Left lung (tissue), 10 donors: ENCODE data around the gene SCUBE2. TPM values are rescaled to one million over a fixed set of nuclear protein-coding genes. Genes with fewer than 3 reads are reported as not detected.
A peak's percentile ranks its signal among the peaks of the same experiment; 100 is the strongest.
"Not testable (repeated sequence)": the region's sequence is repeated elsewhere in the genome, so short reads cannot be mapped to it uniquely, and the experiment has no call there.

Experiments
- ATAC-seq: fragments of 200-7000 bp; cut with Tn5 transposase; one replicate; pipeline ENCODE4 v1.9.1; 2020; ENCODE audit warnings: moderate library complexity
- DNase-seq, 4 donors: peaks; one replicate each; pipeline ENCODE4 v3.0.0-alpha.2; 2013 to 2020
- H3K27ac ChIP-seq, 2 donors: fragments of 200-600 bp; sonication (generic) in 1 of 2; one replicate each; pipeline versions ENCODE4 v1.5.0 to v1.8.0; 2020 to 2021
- H3K27me3 ChIP-seq, 2 donors: fragments of 200-600 bp; sonication (generic) in 1 of 2; one replicate each; pipeline versions ENCODE4 v1.5.0 to v1.8.0; 2020 to 2021
- H3K36me3 ChIP-seq, 2 donors: fragments of 200-600 bp; sonication (generic) in 1 of 2; one replicate each; pipeline versions ENCODE4 v1.5.0 to v1.8.0; 2020 to 2021
- H3K4me1 ChIP-seq, 2 donors: fragments of 200-600 bp; one replicate each; pipeline ENCODE4 v1.8.0; 2021
- H3K4me3 ChIP-seq, 2 donors: fragments of 200-600 bp; sonication (generic) in 1 of 2; one replicate each; pipeline versions ENCODE4 v1.5.0 to v1.8.0; 2020 to 2021; ENCODE audit warnings: mild to moderate bottlenecking in 1 of 2
- H3K9me3 ChIP-seq, 2 donors: fragments of 200-600 bp; sonication (generic) in 1 of 2; one replicate each; pipeline versions ENCODE4 v1.5.0 to v1.8.0; 2020 to 2021
- CTCF ChIP-seq, 2 donors: fragments of 200-600 bp; sonication (generic) in 1 of 2; IDR thresholded peaks; one replicate each; pipeline versions ENCODE4 v1.5.0 to v1.8.0; 2021; ENCODE audit warnings: antibody characterized with exemption in 2 of 2
- intact Hi-C, 2 donors: fragments of 100-400 bp; cut with DNase I; formaldehyde crosslinking; loops; one replicate each; pipeline versions ENCODE4 v1.11.2 to v1.14.2; 2022
- polyA plus RNA-seq, 6 donors: library from polyadenylated mRNA; unstranded; fragments of 120-200 nt; gene quantifications; one replicate each; pipeline ENCODE4 v1.2.1, GENCODE V29; 2013; ENCODE audit not compliant: insufficient read length in 6 of 6
- total RNA-seq, 2 donors: library from RNA; stranded (reverse); fragmentation: NEBNext Ultra II Directional; extraction: Animal tissue kit (Norgen Biotek cat#: 25700); gene quantifications; one replicate each; pipeline ENCODE4 v1.2.1, GENCODE V29; 2021
- donor health status: DM: no; HTN: yes; CAD: no.
- donor health status: DM: no; HTN: no; CAD: no.

Gene SCUBE2
- total and polyA plus RNA-seq, 8 donors = 2.7 to 55.9 (median 36.0) TPM

GRCh38 chr11:8988329-8989234, 102.8 kb downstream of the SCUBE2 start:
- no peak overlapping the region for H3K27ac ChIP-seq
- no peaks in the 10 kb centered on the region for H3K27me3 ChIP-seq
- H3K4me3 ChIP-seq = no peak overlapping the region
- intact Hi-C loops = no loop called here
- DNase-seq (no peak), ATAC-seq (peak; percentile 26)
- no peaks in the 10 kb centered on the region for H3K9me3 ChIP-seq
- H3K4me1 ChIP-seq = peaks cover 0 to 2% of the 10 kb centered on the region in 2 donors
- no peak for TF ChIP-seq CTCF (IDR thresholded peaks at IDR 0.05)
- no peaks in the 10 kb centered on the region for H3K36me3 ChIP-seq

DNA sequence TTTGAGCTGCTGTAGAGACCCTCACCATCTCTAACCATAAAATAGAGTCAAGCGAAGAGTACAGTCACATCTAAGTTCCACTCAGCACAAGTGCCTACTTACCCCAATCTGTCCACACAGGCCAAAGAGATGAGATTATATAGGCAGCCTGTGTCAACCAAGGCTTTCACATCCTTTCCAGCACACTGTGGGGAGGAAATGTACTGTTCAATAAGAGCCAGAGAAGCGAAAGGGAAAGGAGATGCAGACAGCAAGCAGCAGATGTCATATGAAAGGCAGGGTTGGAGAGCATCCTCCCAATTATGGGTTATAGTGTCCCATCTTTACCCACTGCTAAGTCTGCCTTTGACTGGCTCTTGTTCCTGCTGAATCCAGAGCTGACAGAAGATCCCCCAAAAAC, 104.0 kb downstream of the SCUBE2 start:
- Histone ChIP-seq H3K9me3 (no peaks in the 10 kb centered on the region), H3K27ac (no peak overlapping the region), H3K4me1 (peaks cover 0 to 2% of the 10 kb centered on the region in 2 donors), H3K36me3 (no peaks in the 10 kb centered on the region), H3K4me3 (no peak overlapping the region), H3K27me3 (no peaks in the 10 kb centered on the region)
- TF ChIP-seq CTCF (IDR thresholded peaks at IDR 0.05) = no peak
- intact Hi-C loops = no loop called here
- DNase-seq = no peak
- no peak for ATAC-seq

DNA sequence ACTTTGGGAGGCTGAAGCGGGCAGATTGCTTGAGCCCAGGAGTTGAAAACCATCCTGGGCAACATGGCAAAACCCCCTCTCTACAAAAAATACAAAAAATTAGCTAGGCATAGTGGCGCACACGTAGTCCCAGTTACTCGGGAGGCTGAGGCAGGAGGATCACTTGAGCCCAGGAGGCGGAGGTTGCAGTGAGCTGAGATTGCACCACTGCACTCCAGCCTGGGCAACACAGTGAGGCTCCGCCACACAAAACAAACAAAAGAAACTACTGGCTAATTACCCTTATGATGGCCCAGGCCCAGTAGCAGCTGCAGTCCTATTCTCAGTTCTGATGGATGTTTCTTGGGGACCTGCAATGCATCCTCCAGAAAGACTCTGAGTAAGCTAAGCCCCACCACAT, 104.6 kb downstream of the SCUBE2 start:
- DNase-seq, H3K27me3 ChIP-seq, H3K36me3 ChIP-seq, ATAC-seq, H3K4me1 ChIP-seq, intact Hi-C loops, H3K27ac ChIP-seq, H3K9me3 ChIP-seq, H3K4me3 ChIP-seq: not testable (repeated sequence)

DNA sequence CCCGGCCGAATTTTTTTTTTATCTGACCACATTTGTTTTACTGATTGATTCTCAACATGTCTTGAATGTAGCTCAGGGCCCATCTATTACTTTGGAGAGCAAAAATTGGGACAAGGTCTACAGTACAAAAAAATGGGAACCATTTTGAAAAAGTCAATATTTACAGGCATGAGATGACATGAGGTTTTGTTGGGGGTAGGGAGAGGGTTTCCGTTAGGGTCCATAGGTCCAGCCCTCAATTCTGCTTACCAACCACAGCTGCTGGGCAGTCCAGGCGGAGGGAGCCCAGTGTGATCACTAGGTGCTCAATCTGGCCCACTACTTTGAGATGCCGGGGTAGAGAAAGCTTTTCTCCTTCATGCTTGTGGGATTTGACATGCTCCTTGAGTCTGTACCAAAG, 105.9 kb downstream of the SCUBE2 start:
- Histone ChIP-seq H3K36me3 (no peaks in the 10 kb centered on the region), H3K4me1 (peaks cover 0 to 2% of the 10 kb centered on the region in 2 donors), H3K4me3 (no peak overlapping the region), H3K27ac (no peak overlapping the region), H3K27me3 (no peaks in the 10 kb centered on the region), H3K9me3 (no peaks in the 10 kb centered on the region)
- DNase-seq (no peak), ATAC-seq (no peak)
- no peak for TF ChIP-seq CTCF (IDR thresholded peaks at IDR 0.05)
- intact Hi-C loops = no loop called here

- Histone ChIP-seq H3K4me1 (no peaks in the 10 kb centered on the region), H3K36me3 (no peaks in the 10 kb centered on the region), H3K27ac (no peak overlapping the region), H3K27me3 (no peaks in the 10 kb centered on the region), H3K4me3 (no peak overlapping the region), H3K9me3 (no peaks in the 10 kb centered on the region)
- TF ChIP-seq CTCF (IDR thresholded peaks at IDR 0.05) = no peak
- intact Hi-C loops = no loop called here
- DNase-seq = no peak
- ATAC-seq = no peak
These were observed 107.8 kb downstream of the SCUBE2 start for GRCh38 chr11:8983552-8983951.
